K562 (cell line): ENCODE measurements around the gene DYNC1I1. TPM values are rescaled to one million over a fixed set of nuclear protein-coding genes. Genes with fewer than 3 reads are reported as not detected.

Source experiments
- ATAC-seq: fragments of 200-7000 bp; cut with Tn5 transposase; 3 replicates; pipeline ENCODE4 v1.9.1; 2020; ENCODE audit warnings: moderate library complexity
- BruUV-seq: library from RNA; stranded (reverse); fragments of 400-500 nt; replicated peaks from 2 replicates; lab custom pipeline; 2021; lab: Mats Ljungman, UMichigan
- CTCF ChIA-PET: fragments of 300-600 bp; formaldehyde crosslinking; extraction: SDS; loops from one replicate; lab custom pipeline; 2021; ENCODE audit warnings: low intra/inter-chr PET ratio; lab: Yijun Ruan, JAX
- POLR2A ChIA-PET: fragments of 300-600, 350-650 bp; sonication (Branson Sonifier 250); formaldehyde crosslinking; extraction: SDS; loops from one replicate; lab custom pipeline; 2021; ENCODE audit warnings: antibody characterized with exemption, inconsistent platforms; lab: Yijun Ruan, JAX
- DNase-seq, 4 experiments: peaks; one replicate each; pipeline versions ENCODE4 v3.0.0 to v3.0.0-alpha.2; 2011 to 2018; ENCODE audit warnings: low spot score in 3 of 4, mixed read lengths in 3 of 4; ENCODE audit errors: extremely low read depth in 1 of 4
- FAIRE-seq: peaks from 2 replicates; lab custom pipeline; 2011; peaks lifted over from hg19 to GRCh38; lab: Jason Lieb, UNC
- H2AFZ ChIP-seq: 2 replicates; pipeline ENCODE4 v1.6.0; 2011; ENCODE audit warnings: low read depth, low read length, control low read depth, inconsistent platforms
- H3K27ac ChIP-seq: fragments of 200-600 bp; 3 replicates; pipeline ENCODE4 v1.8.0; 2011; ENCODE audit warnings: low read depth, mild to moderate bottlenecking, control low read depth, inconsistent platforms, low read length, moderate library complexity, mixed read lengths; ENCODE audit errors: extremely low read depth
- H3K27me3 ChIP-seq, 2 experiments: fragments of 300-600 bp in 1 of 2; 2 replicates in 1 of 2; 3 replicates in 1 of 2; pipeline versions ENCODE4 v1.6.0 to v1.8.0; 2011; ENCODE audit warnings: inconsistent platforms in 2 of 2, low read length in 2 of 2, mild to moderate bottlenecking in 1 of 2, mixed read lengths in 1 of 2, moderate library complexity in 1 of 2; ENCODE audit not compliant: control insufficient read depth in 2 of 2, insufficient read depth in 2 of 2
- H3K36me3 ChIP-seq: fragments of 300-600 bp; 3 replicates; pipeline ENCODE4 v1.8.0; 2011; ENCODE audit warnings: mild to moderate bottlenecking, low read length, inconsistent platforms; ENCODE audit not compliant: control insufficient read depth, insufficient read depth
- H3K4me1 ChIP-seq, 2 experiments: fragments of 200-600 bp in 1 of 2; replicated peaks in 1 of 2; 2 replicates in 1 of 2; 3 replicates in 1 of 2; pipeline versions ENCODE4 v1.5.1 to v1.8.0; 2011; ENCODE audit warnings: inconsistent platforms in 2 of 2, low read length in 2 of 2, mild to moderate bottlenecking in 1 of 2, mixed read lengths in 1 of 2, moderate library complexity in 1 of 2; ENCODE audit not compliant: control insufficient read depth in 2 of 2, insufficient read depth in 2 of 2
- H3K4me2 ChIP-seq: 2 replicates; pipeline ENCODE4 v1.6.1; 2011; ENCODE audit warnings: low read length, control low read depth, inconsistent platforms, mixed read lengths; ENCODE audit not compliant: insufficient read depth
- H3K4me3 ChIP-seq: fragments of 200-600 bp; sonication (generic), shearing (Covaris generic); 2 replicates; pipeline ENCODE4 v1.5.1; 2016; ENCODE audit warnings: control low read depth, inconsistent platforms
- H3K79me2 ChIP-seq: fragments of 200-600 bp; 3 replicates; pipeline ENCODE4 v1.8.0; 2011; ENCODE audit warnings: low read length, inconsistent platforms; ENCODE audit not compliant: control insufficient read depth, insufficient read depth
- H3K9ac ChIP-seq, 2 experiments: 2 replicates each; pipeline versions ENCODE4 v1.6.0 to v1.6.1; 2011; ENCODE audit warnings: low read depth in 2 of 2, low read length in 2 of 2, control low read depth in 1 of 2, inconsistent platforms in 1 of 2, mild to moderate bottlenecking in 1 of 2, mixed read lengths in 1 of 2; ENCODE audit not compliant: insufficient read depth in 1 of 2
- H3K9me1 ChIP-seq: one replicate; pipeline ENCODE4 v1.6.0; 2011; ENCODE audit warnings: inconsistent platforms, mild to moderate bottlenecking, low read length, moderate library complexity; ENCODE audit not compliant: control insufficient read depth, insufficient read depth
- H3K9me3 ChIP-seq: replicated peaks from 2 replicates; pipeline ENCODE4 v1.5.1; 2011; ENCODE audit warnings: low read depth, low read length, inconsistent platforms; ENCODE audit not compliant: control insufficient read depth, insufficient read depth
- H4K20me1 ChIP-seq: replicated peaks from 2 replicates; pipeline ENCODE4 v1.6.1; 2011; ENCODE audit warnings: low read length, inconsistent platforms, mixed read lengths; ENCODE audit not compliant: control insufficient read depth, insufficient read depth
- CHD2 ChIP-seq: IDR thresholded peaks from 2 replicates; pipeline ENCODE4 v1.6.1; 2011; ENCODE audit warnings: low read depth, low read length
- EP400 ChIP-seq: fragments of 450-650 bp; IDR thresholded peaks from 2 replicates; pipeline ENCODE4 v1.6.1; 2017; ENCODE audit warnings: antibody characterized with exemption, mild to moderate bottlenecking, moderate library complexity
- MECOM ChIP-seq: fragments of 250-450 bp; sonication (Bioruptor Pico); IDR thresholded peaks from 2 replicates; pipeline ENCODE4 v1.8.0; 2022; ENCODE audit warnings: inconsistent platforms
- POLR2H ChIP-seq: IDR thresholded peaks from 2 replicates; pipeline ENCODE4 v1.6.1; 2016; ENCODE audit warnings: missing genetic modification characterization, low read depth, mild to moderate bottlenecking, control low read depth, missing compliant biosample characterization, moderate library complexity
- SMARCA5 ChIP-seq: fragments of 450-650 bp; IDR thresholded peaks from 2 replicates; pipeline ENCODE4 v1.6.1; 2016
- ZBTB17 ChIP-seq: fragments of 450-650 bp; formaldehyde crosslinking; IDR thresholded peaks from 2 replicates; pipeline ENCODE4 v1.4.0; 2020; ENCODE audit warnings: mild to moderate bottlenecking
- WGBS: fragments of 100-300 bp; shearing (Covaris generic); methylation state at CpG from one replicate; pipeline ENCODE4 v1.1.6; 2016; ENCODE audit warnings: low coverage, mixed read lengths; ENCODE audit not compliant: insufficient coverage; ENCODE audit errors: missing lambda C conversion rate; 5-methylcytosine and 5-hydroxymethylcytosine counted together
- in situ Hi-C: fragments of 300-500 bp; cut with MboI; formaldehyde crosslinking; loops from 4 replicates; pipeline ENCODE4 v1.15.0; 2018; ENCODE audit warnings: inconsistent platforms, mixed read lengths
- intact Hi-C: fragments of 100-400 bp; cut with micrococcal nuclease; formaldehyde crosslinking; loops from 2 replicates; pipeline ENCODE4 v1.14.2; 2022
- polyA plus RNA-seq, 8 experiments: library from polyadenylated mRNA; depleted of rRNA in 4 of 8; stranded (reverse) in 5 of 8; unstranded in 3 of 8; fragments of >200 nt; fragmentation: Nextera tagmentation in 2 of 8; fragmentation: Illumina TruSeq in 1 of 8; extraction: Ambion mirVana in 2 of 8; extraction: Trizol in 1 of 8; gene quantifications; 2 replicates each; pipeline versions ENCODE4 v1.2.1 to v1.2.3, GENCODE V29; 2011 to 2014; ENCODE audit warnings: inconsistent platforms in 1 of 8, missing spikeins in 1 of 8
- total RNA-seq, 7 experiments: library from RNA; depleted of rRNA in 6 of 7; stranded (reverse); fragments of >200 nt in 6 of 7; fragmentation: Illumina TruSeq in 2 of 7; extraction: Trizol in 2 of 7; gene quantifications; 2 replicates each; pipeline versions ENCODE4 v1.2.1 to v1.2.3, GENCODE V29; 2011 to 2021; ENCODE audit warnings: low replicate concordance in 1 of 7
- TF ChIP-seq, protein P1 (sequence below), 2 experiments: fragments of 200-800 bp in 1 of 2; sonication (Bioruptor generic) in 1 of 2; sonication (generic) in 1 of 2; formaldehyde crosslinking in 1 of 2; IDR thresholded peaks in 1 of 2; conservative IDR thresholded peaks in 1 of 2; 2 replicates each; pipeline versions ENCODE4 v1.5.0 to v1.6.1; 2016 to 2020; ENCODE audit warnings: missing compliant biosample characterization in 1 of 2, missing genetic modification characterization in 1 of 2, missing genetic modification reagents in 1 of 2
- TF ChIP-seq, protein P2 (sequence below): sonication (generic); formaldehyde crosslinking; IDR thresholded peaks from 2 replicates; pipeline ENCODE4 v1.8.1; 2023; ENCODE audit warnings: mild to moderate bottlenecking, missing genetic modification reagents, moderate library complexity
- TF ChIP-seq, protein P3 (sequence below): fragments of 250-450 bp; sonication (Bioruptor Pico); IDR thresholded peaks from 2 replicates; pipeline ENCODE4 v1.5.0; 2021
- TF ChIP-seq, protein P4 (sequence below): sonication (generic); formaldehyde crosslinking; IDR thresholded peaks from 2 replicates; pipeline ENCODE4 v1.8.1; 2023; ENCODE audit warnings: mild to moderate bottlenecking, missing genetic modification reagents

Gene DYNC1I1
- total and polyA plus RNA-seq, 9 of the 15 experiments (the other 6 are each of a cell fraction or from before 2014, with no cell fraction given) = 0.22 to 1.5 (median 0.44) TPM

DNA sequence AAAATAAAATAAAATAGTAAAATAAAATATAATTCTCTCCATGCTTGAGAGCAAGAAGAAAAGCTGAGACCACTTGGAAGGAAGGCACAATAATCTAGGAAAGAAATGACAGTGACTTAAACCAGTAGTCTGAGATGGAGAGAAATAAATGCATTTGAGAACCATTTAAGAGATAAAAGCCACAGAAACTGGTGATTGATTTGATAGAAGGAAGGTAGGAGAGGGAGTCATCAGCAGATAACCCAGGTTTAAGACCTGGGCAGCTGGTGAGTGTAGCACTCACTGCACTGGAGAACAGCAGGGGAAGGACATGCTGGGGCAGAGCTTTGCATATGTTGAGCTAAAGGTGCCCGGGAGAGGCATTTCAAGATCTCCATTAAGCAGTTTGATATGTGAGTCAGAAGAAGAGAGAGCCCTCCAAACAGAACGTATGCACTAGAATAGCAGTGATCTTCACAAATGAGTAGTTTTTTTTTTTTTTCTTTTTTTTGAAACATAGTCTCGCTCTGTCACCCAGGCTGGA lies 268.0 kb downstream of the DYNC1I1 start (continued):
- TF ChIP-seq, protein P1, sequence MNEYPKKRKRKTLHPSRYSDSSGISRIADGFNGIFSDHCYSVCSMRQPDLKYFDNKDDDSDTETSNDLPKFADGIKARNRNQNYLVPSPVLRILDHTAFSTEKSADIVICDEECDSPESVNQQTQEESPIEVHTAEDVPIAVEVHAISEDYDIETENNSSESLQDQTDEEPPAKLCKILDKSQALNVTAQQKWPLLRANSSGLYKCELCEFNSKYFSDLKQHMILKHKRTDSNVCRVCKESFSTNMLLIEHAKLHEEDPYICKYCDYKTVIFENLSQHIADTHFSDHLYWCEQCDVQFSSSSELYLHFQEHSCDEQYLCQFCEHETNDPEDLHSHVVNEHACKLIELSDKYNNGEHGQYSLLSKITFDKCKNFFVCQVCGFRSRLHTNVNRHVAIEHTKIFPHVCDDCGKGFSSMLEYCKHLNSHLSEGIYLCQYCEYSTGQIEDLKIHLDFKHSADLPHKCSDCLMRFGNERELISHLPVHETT (CRISPR knock-in tag; conservative IDR thresholded peaks at IDR 0.05 in 1 of 2, IDR thresholded peaks at IDR 0.05 in 1 of 2) = no peak
- no peak for TF ChIP-seq SMARCA5
- no peak for TF ChIP-seq MECOM
- TF ChIP-seq, all 486 proteins: peak for 0

DNA sequence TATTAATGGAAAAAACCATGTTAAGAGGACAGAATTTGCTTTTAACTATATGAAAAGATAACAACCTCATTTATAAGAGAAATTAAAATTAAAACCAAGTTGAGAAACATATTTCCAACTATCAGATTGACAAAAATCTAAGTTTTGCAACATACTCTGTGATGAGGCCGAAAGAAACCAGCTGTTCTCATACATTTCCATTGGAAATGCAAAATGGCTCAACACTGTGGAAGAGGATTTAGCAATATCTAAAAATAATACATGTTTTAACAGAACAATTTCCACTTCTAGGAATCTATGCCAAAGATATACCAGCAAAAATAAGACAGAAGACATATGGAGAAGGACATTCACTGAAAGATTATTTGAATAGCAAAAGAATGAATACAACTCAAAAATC lies 268.8 kb downstream of the DYNC1I1 start:
- WGBS = 9% methylated on average over 1 of the region's 1 CpG
- H3K4me1 ChIP-seq = no peaks in the 10 kb centered on the region
- no peak overlapping the region for H3K27ac ChIP-seq
- H3K9me3 ChIP-seq = no peaks in the 10 kb centered on the region
- ChIA-PET CTCF (no interaction called here), POLR2A (no interaction called here)
- no TSS peak for BruUV-seq
- H3K4me2 ChIP-seq = no peak overlapping the region
- no peak overlapping the region for H3K4me3 ChIP-seq
- no peaks in the 10 kb centered on the region for H3K79me2 ChIP-seq
- FAIRE-seq = no peak
- H3K27me3 ChIP-seq = peaks cover 3 to 7% of the 10 kb centered on the region in 2 experiments; a peak in 2 of 5 replicates
- DNase-seq = no peak
- H3K9ac ChIP-seq = no peak overlapping the region
- H2AFZ ChIP-seq = no peak overlapping the region
- no peak for ATAC-seq
- intact Hi-C loops (no loop called here), in situ Hi-C loops (no loop called here)
- no peaks in the 10 kb centered on the region for H4K20me1 ChIP-seq
- H3K9me1 ChIP-seq = no peaks in the 10 kb centered on the region
- no peaks in the 10 kb centered on the region for H3K36me3 ChIP-seq
- TF ChIP-seq EP400 (no peak), CHD2 (no peak), POLR2H (tag) (no peak), ZBTB17 (CRISPR knock-in tag) (no peak)
- TF ChIP-seq, protein P2, sequence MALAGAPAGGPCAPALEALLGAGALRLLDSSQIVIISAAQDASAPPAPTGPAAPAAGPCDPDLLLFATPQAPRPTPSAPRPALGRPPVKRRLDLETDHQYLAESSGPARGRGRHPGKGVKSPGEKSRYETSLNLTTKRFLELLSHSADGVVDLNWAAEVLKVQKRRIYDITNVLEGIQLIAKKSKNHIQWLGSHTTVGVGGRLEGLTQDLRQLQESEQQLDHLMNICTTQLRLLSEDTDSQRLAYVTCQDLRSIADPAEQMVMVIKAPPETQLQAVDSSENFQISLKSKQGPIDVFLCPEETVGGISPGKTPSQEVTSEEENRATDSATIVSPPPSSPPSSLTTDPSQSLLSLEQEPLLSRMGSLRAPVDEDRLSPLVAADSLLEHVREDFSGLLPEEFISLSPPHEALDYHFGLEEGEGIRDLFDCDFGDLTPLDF (CRISPR knock-in tag) = no peak
- TF ChIP-seq, protein P3, sequence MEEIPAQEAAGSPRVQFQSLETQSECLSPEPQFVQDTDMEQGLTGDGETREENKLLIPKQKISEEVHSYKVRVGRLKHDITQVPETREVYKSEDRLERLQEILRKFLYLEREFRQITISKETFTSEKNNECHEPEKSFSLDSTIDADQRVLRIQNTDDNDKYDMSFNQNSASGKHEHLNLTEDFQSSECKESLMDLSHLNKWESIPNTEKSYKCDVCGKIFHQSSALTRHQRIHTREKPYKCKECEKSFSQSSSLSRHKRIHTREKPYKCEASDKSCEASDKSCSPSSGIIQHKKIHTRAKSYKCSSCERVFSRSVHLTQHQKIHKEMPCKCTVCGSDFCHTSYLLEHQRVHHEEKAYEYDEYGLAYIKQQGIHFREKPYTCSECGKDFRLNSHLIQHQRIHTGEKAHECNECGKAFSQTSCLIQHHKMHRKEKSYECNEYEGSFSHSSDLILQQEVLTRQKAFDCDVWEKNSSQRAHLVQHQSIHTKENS (CRISPR knock-in tag) = no peak
- TF ChIP-seq, protein P4, sequence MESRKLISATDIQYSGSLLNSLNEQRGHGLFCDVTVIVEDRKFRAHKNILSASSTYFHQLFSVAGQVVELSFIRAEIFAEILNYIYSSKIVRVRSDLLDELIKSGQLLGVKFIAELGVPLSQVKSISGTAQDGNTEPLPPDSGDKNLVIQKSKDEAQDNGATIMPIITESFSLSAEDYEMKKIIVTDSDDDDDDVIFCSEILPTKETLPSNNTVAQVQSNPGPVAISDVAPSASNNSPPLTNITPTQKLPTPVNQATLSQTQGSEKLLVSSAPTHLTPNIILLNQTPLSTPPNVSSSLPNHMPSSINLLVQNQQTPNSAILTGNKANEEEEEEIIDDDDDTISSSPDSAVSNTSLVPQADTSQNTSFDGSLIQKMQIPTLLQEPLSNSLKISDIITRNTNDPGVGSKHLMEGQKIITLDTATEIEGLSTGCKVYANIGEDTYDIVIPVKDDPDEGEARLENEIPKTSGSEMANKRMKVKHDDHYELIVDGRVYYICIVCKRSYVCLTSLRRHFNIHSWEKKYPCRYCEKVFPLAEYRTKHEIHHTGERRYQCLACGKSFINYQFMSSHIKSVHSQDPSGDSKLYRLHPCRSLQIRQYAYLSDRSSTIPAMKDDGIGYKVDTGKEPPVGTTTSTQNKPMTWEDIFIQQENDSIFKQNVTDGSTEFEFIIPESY (CRISPR knock-in tag) = no peak
